Superior temporal gyrus (tissue), 1 donor: ENCODE measurements around the gene PRR20G.
A peak's percentile ranks its signal among the peaks of the same experiment; 100 is the strongest.
"Not testable (repeated sequence)": the region's sequence is repeated elsewhere in the genome, so short reads cannot be mapped to it uniquely, and the experiment has no call there.

Experiments used
- DNase-seq: peaks from one replicate; pipeline ENCODE4 v3.0.0-alpha.2; 2016; ENCODE audit errors: extremely low spot score

PRR20G gene

GRCh38 chr3:127299276-127299675, 11.4 kb upstream of the PRR20G start:
- no peak for DNase-seq

- peak; percentile 18 for DNase-seq
Observed at GRCh38 chr3:127296959-127297358, 9.1 kb upstream of the PRR20G start.

GRCh38 chr3:127296166-127296565, 8.3 kb upstream of the PRR20G start:
- no peak for DNase-seq

GRCh38 chr3:127293650-127294049, 5.8 kb upstream of the PRR20G start:
- not testable (repeated sequence) for DNase-seq

- no peak for DNase-seq
Observed at GRCh38 chr3:127291611-127292010, 3.8 kb upstream of the PRR20G start.

- DNase-seq, result no peak
Observed at GRCh38 chr3:127291114-127291513, 3.3 kb upstream of the PRR20G start.

GRCh38 chr3:127289706-127290575, 2.1 kb upstream of the PRR20G start:
- DNase-seq, result no peak

- DNase-seq, result no peak
Observed at GRCh38 chr3:127288921-127289705, 1.3 kb upstream of the PRR20G start.

GRCh38 chr3:127288343-127288742, 497 bp upstream of the PRR20G start:
- DNase-seq, result no peak

GRCh38 chr3:127286571-127287140, 1.2 kb downstream of the PRR20G start:
- DNase-seq, result no peak

- DNase-seq, result no peak
Observed at GRCh38 chr3:127284258-127284657, 3.6 kb downstream of the PRR20G start.

- no peak for DNase-seq
Observed at GRCh38 chr3:127277561-127277960, 10.3 kb downstream of the PRR20G start.

GRCh38 chr3:127276995-127277394, 10.9 kb downstream of the PRR20G start:
- no peak for DNase-seq

GRCh38 chr3:127276396-127276795, 11.4 kb downstream of the PRR20G start:
- DNase-seq, result no peak

GRCh38 chr3:127275287-127275781, 12.5 kb downstream of the PRR20G start:
- no peak for DNase-seq

- no peak for DNase-seq
Observed at GRCh38 chr3:127274200-127274760, 13.6 kb downstream of the PRR20G start.

- DNase-seq, result no peak
Observed at GRCh38 chr3:127273206-127273605, 14.6 kb downstream of the PRR20G start.

GRCh38 chr3:127266186-127266585, 21.7 kb downstream of the PRR20G start:
- DNase-seq, result no peak

GRCh38 chr3:127265581-127265981, 22.3 kb downstream of the PRR20G start:
- no peak for DNase-seq

GRCh38 chr3:127264794-127265514, 22.9 kb downstream of the PRR20G start:
- DNase-seq, result no peak

GRCh38 chr3:127264292-127264691, 23.6 kb downstream of the PRR20G start:
- no peak for DNase-seq
